Measurements from ENCODE around the gene HYAL1.
"Not testable (repeated sequence)": the region's sequence is repeated elsewhere in the genome, so short reads cannot be mapped to it uniquely, and the experiment has no call there.

The HYAL1 gene

DNA sequence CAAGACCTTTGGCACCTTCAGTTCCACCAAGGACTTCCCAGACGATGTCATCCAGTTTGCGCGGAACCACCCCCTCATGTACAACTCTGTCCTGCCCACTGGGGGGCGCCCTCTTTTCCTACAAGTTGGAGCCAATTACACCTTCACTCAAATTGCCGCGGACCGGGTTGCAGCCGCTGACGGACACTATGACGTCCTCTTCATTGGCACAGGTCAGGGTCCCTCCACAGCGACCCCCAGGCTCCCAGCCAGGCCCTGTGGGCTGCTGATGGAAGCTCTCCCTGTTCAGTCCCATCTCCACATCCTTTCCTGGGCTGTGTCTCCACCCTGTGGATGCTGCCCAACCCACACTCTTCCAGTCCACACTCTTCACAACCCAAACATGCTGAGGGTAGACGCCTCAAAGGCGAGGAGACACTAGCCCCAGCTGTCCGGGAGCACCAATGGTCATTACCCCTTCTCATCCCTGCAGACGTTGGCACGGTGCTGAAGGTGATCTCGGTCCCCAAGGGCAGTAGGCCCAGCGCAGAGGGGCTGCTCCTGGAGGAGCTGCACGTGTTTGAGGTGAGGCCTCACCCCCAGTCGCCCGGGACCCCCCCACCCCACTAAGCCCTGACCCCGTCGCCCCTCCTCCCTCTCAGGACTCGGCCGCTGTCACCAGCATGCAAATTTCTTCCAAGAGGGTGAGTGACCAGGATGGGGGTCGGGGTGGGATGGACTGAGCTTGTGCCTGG, 28.8 kb downstream of the HYAL1 start:
- Histone ChIP-seq H3K14ac (ENCODE audit: low read length) (no peak overlapping the region), H3K79me2 (ENCODE audit: control insufficient read depth, insufficient read depth, low read length, poor library complexity) (no peaks in the 10 kb centered on the region), H2BK5ac (ENCODE audit: low read depth, low read length, poor library complexity) (no peak overlapping the region), H3K79me1 (ENCODE audit: low read length) (peaks cover 4% of the 10 kb centered on the region), H3K4me1 (ENCODE audit: control insufficient read depth in 1 of 2, insufficient read depth in 2 of 2, low read length in 2 of 2) (peaks cover 19 to 24% of the 10 kb centered on the region in 2 experiments), H3K9me3 (ENCODE audit: insufficient read depth, low read depth, low read length) (peaks cover 10% of the 10 kb centered on the region), H4K12ac (ENCODE audit: low read depth, low read length) (no peak overlapping the region), H4K8ac (ENCODE audit: low read depth, low read length) (no peak overlapping the region), H4K91ac (ENCODE audit: low read depth, low read length) (no peak overlapping the region), H3K9ac (ENCODE audit: low read length) (no peak overlapping the region), H3K4ac (ENCODE audit: low read depth, low read length) (no peak overlapping the region), H3K18ac (ENCODE audit: low read length) (no peak overlapping the region), H2BK120ac (ENCODE audit: insufficient read depth, low read length, poor library complexity) (no peak overlapping the region), H2AK5ac (ENCODE audit: low read length) (no peak overlapping the region), H3K27me3 (ENCODE audit: insufficient read depth, low read length) (peaks cover 11% of the 10 kb centered on the region), H2BK12ac (ENCODE audit: low read length) (no peak overlapping the region), H3K4me2 (ENCODE audit: low read length) (no peak overlapping the region), H2AFZ (ENCODE audit: insufficient read depth, low read length, poor library complexity) (no peak overlapping the region), H3K4me3 (ENCODE audit: low read depth, low read length) (no peak overlapping the region), H3K23ac (ENCODE audit: low read length) (no peak overlapping the region), H3K27ac (ENCODE audit: low read depth, low read length) (no peak overlapping the region), H3K36me3 (ENCODE audit: control insufficient read depth in 1 of 2, insufficient read depth in 2 of 2, low read length in 2 of 2) (no peaks in the 10 kb centered on the region)
- DNase-seq = peak; percentile 66 to 82
- no CpG with 5 or more reads among the region's 26 CpGs for WGBS (ENCODE audit: extremely low coverage, insufficient coverage, insufficient read length)

DNA sequence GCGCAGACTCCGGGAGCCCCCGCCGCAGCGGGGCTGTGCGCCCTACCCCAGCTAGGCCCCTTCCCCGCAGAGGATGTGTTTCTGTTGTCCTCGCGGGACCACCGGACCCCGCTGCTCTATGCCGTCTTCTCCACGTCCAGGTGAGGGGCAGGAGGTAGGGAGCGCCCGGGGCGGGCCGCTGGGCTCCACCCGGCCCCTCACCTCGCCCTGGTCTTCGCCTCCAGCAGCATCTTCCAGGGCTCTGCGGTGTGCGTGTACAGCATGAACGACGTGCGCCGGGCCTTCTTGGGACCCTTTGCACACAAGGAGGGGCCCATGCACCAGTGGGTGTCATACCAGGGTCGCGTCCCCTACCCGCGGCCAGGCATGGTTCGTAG, 29.7 kb downstream of the HYAL1 start:
- Histone ChIP-seq H3K9ac (ENCODE audit: low read length) (no peak overlapping the region), H3K36me3 (ENCODE audit: control insufficient read depth in 1 of 2, insufficient read depth in 2 of 2, low read length in 2 of 2) (no peaks in the 10 kb centered on the region), H3K9me3 (ENCODE audit: insufficient read depth, low read depth, low read length) (peaks cover 10% of the 10 kb centered on the region), H3K27ac (ENCODE audit: low read depth, low read length) (no peak overlapping the region), H2BK120ac (ENCODE audit: insufficient read depth, low read length, poor library complexity) (no peak overlapping the region), H3K4me3 (ENCODE audit: low read depth, low read length) (no peak overlapping the region), H2BK12ac (ENCODE audit: low read length) (no peak overlapping the region), H3K79me2 (ENCODE audit: control insufficient read depth, insufficient read depth, low read length, poor library complexity) (no peaks in the 10 kb centered on the region), H3K79me1 (ENCODE audit: low read length) (peaks cover 4% of the 10 kb centered on the region), H3K4me2 (ENCODE audit: low read length) (no peak overlapping the region), H3K18ac (ENCODE audit: low read length) (no peak overlapping the region), H2AFZ (ENCODE audit: insufficient read depth, low read length, poor library complexity) (no peak overlapping the region), H3K27me3 (ENCODE audit: insufficient read depth, low read length) (peaks cover 11% of the 10 kb centered on the region), H2AK5ac (ENCODE audit: low read length) (no peak overlapping the region), H4K12ac (ENCODE audit: low read depth, low read length) (no peak overlapping the region), H4K8ac (ENCODE audit: low read depth, low read length) (no peak overlapping the region), H3K4ac (ENCODE audit: low read depth, low read length) (no peak overlapping the region), H3K14ac (ENCODE audit: low read length) (no peak overlapping the region), H2BK5ac (ENCODE audit: low read depth, low read length, poor library complexity) (no peak overlapping the region), H3K23ac (ENCODE audit: low read length) (no peak overlapping the region), H3K4me1 (ENCODE audit: control insufficient read depth in 1 of 2, insufficient read depth in 2 of 2, low read length in 2 of 2) (peaks cover 25 to 31% of the 10 kb centered on the region in 2 experiments), H4K91ac (ENCODE audit: low read depth, low read length) (no peak overlapping the region)
- no peak for DNase-seq
- no CpG with 5 or more reads among the region's 31 CpGs for WGBS (ENCODE audit: extremely low coverage, insufficient coverage, insufficient read length)

DNA sequence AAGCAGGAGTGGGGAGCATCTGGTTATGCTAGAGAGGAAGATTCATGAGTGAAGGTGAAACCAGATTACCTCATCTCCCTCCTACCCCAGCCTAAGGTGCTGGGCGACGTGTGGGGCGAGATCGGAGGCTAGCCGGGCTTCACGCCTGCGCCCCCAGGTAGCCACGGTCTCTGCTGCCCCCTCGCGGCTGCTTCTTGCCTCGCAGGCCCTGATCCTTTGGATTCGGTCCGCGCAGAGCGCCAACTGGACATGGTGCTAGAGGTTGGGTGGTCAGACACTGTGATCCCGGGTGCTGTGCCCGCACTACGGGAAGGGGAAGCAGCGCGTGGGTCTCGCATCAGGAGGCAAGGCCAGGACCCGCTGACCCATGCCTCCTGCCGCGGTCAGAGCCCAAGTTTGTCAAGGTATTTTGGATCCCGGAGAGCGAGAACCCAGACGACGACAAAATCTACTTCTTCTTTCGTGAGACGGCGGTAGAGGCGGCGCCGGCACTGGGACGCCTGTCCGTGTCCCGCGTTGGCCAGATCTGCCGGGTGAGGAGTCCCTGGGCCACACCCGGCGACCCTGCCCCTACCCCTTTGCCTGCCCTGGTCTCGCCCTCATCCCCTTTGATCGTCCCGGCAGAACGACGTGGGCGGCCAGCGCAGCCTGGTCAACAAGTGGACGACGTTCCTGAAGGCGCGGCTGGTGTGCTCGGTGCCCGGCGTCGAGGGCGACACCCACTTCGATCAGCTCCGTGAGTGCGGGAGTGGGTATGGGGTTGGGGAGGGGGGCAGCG, 30.3 kb downstream of the HYAL1 start:
- peaks cover 10% of the 10 kb centered on the region for H3K9me3 ChIP-seq (ENCODE audit: insufficient read depth, low read depth, low read length)
- peak; percentile 89 to 99 for DNase-seq
- peaks cover 11% of the 10 kb centered on the region for H3K27me3 ChIP-seq (ENCODE audit: insufficient read depth, low read length)
- peak overlapping the region; percentile 34 for H4K91ac ChIP-seq (ENCODE audit: low read depth, low read length)
- H2AK5ac ChIP-seq (ENCODE audit: low read length) = peak overlapping the region; percentile 11
- peak overlapping the region; percentile 47 for H3K4me2 ChIP-seq (ENCODE audit: low read length)
- H3K4me1 ChIP-seq (ENCODE audit: control insufficient read depth in 1 of 2, insufficient read depth in 2 of 2, low read length in 2 of 2) = peaks cover 25 to 32% of the 10 kb centered on the region in 2 experiments
- H2BK12ac ChIP-seq (ENCODE audit: low read length) = peak overlapping the region; percentile 9
- H3K4ac ChIP-seq (ENCODE audit: low read depth, low read length) = no peak overlapping the region
- H3K27ac ChIP-seq (ENCODE audit: low read depth, low read length) = no peak overlapping the region
- H4K12ac ChIP-seq (ENCODE audit: low read depth, low read length) = no peak overlapping the region
- H3K18ac ChIP-seq (ENCODE audit: low read length) = peak overlapping the region; percentile 6
- H3K36me3 ChIP-seq (ENCODE audit: control insufficient read depth in 1 of 2, insufficient read depth in 2 of 2, low read length in 2 of 2) = no peaks in the 10 kb centered on the region
- no peaks in the 10 kb centered on the region for H3K79me2 ChIP-seq (ENCODE audit: control insufficient read depth, insufficient read depth, low read length, poor library complexity)
- no peak overlapping the region for H2BK120ac ChIP-seq (ENCODE audit: insufficient read depth, low read length, poor library complexity)
- peaks cover 4% of the 10 kb centered on the region for H3K79me1 ChIP-seq (ENCODE audit: low read length)
- H2BK5ac ChIP-seq (ENCODE audit: low read depth, low read length, poor library complexity) = no peak overlapping the region
- peak overlapping the region; percentile 21 for H3K9ac ChIP-seq (ENCODE audit: low read length)
- H3K23ac ChIP-seq (ENCODE audit: low read length) = no peak overlapping the region
- H3K14ac ChIP-seq (ENCODE audit: low read length) = peak overlapping the region; percentile 4
- no peak overlapping the region for H3K4me3 ChIP-seq (ENCODE audit: low read depth, low read length)
- no CpG with 5 or more reads among the region's 61 CpGs for WGBS (ENCODE audit: extremely low coverage, insufficient coverage, insufficient read length)
- H4K8ac ChIP-seq (ENCODE audit: low read depth, low read length) = peak overlapping the region; percentile 23
- peak overlapping the region; percentile 9 for H2AFZ ChIP-seq (ENCODE audit: insufficient read depth, low read length, poor library complexity)

DNA sequence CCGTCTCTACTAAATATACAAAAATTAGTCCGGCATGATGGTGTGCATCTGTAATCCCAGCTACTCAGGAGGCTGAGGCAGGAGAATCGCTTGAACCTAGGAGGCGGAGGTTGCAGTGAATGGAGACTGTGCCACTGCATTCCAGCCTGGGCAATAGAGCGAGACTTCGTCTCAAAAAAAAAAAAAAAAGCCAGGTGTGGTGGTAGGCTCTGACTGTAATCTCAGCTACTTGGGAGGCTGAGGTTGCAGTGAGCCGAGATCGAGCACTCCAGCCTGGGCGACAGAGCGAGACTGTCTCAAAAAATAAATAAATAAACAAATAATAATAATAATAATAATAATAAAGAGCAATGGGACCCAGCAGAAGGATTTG, 30.9 kb downstream of the HYAL1 start:
- H3K4ac ChIP-seq (ENCODE audit: low read depth, low read length); H3K4me3 ChIP-seq (ENCODE audit: low read depth, low read length); H4K91ac ChIP-seq (ENCODE audit: low read depth, low read length); H3K36me3 ChIP-seq (ENCODE audit: control insufficient read depth in 1 of 2, insufficient read depth in 2 of 2, low read length in 2 of 2); H2AK5ac ChIP-seq (ENCODE audit: low read length); H2BK5ac ChIP-seq (ENCODE audit: low read depth, low read length, poor library complexity); H3K9ac ChIP-seq (ENCODE audit: low read length); H2AFZ ChIP-seq (ENCODE audit: insufficient read depth, low read length, poor library complexity); H4K12ac ChIP-seq (ENCODE audit: low read depth, low read length); H2BK12ac ChIP-seq (ENCODE audit: low read length); H3K18ac ChIP-seq (ENCODE audit: low read length); H3K27ac ChIP-seq (ENCODE audit: low read depth, low read length); H3K79me2 ChIP-seq (ENCODE audit: control insufficient read depth, insufficient read depth, low read length, poor library complexity); H3K23ac ChIP-seq (ENCODE audit: low read length); DNase-seq; H4K8ac ChIP-seq (ENCODE audit: low read depth, low read length); H3K4me2 ChIP-seq (ENCODE audit: low read length); H3K9me3 ChIP-seq (ENCODE audit: insufficient read depth, low read depth, low read length); H3K79me1 ChIP-seq (ENCODE audit: low read length); H3K14ac ChIP-seq (ENCODE audit: low read length); H2BK120ac ChIP-seq (ENCODE audit: insufficient read depth, low read length, poor library complexity): not testable (repeated sequence)
- H3K4me1 ChIP-seq (ENCODE audit: control insufficient read depth in 1 of 2, insufficient read depth in 2 of 2, low read length in 2 of 2) = peaks cover 25 to 32% of the 10 kb centered on the region in 2 experiments
- WGBS (ENCODE audit: extremely low coverage, insufficient coverage, insufficient read length) = no CpG with 5 or more reads among the region's 10 CpGs
- H3K27me3 ChIP-seq (ENCODE audit: insufficient read depth, low read length) = peaks cover 11% of the 10 kb centered on the region

Data from trophoblast cell (in vitro differentiated cells and primary cell).